Panc1 (cell line): ENCODE measurements around the gene ALG13. TPM values are rescaled to one million over a fixed set of nuclear protein-coding genes. Genes with fewer than 3 reads are reported as not detected.

Experiments used
- ATAC-seq: fragments of 200-7000 bp; cut with Tn5 transposase; 2 replicates; pipeline ENCODE4 v1.9.1; 2020; ENCODE audit warnings: mild to moderate bottlenecking, moderate library complexity
- BruUV-seq: library from RNA; stranded (reverse); fragments of 400-500 nt; replicated peaks from 2 replicates; lab custom pipeline; 2021; lab: Mats Ljungman, UMichigan
- CTCF ChIA-PET: fragments of 300-600 bp; sonication (Branson Sonifier 250); formaldehyde crosslinking; loops from one replicate; lab custom pipeline; 2022; ENCODE audit warnings: antibody characterized with exemption; lab: Charles Lee
- POLR2A ChIA-PET: fragments of 300-600 bp; sonication (Branson Sonifier 250); formaldehyde crosslinking; loops from one replicate; lab custom pipeline; 2022; ENCODE audit warnings: antibody characterized with exemption; lab: Charles Lee
- DNase-seq: peaks from one replicate; pipeline ENCODE4 v3.0.0-alpha.2; 2010; ENCODE audit warnings: low read depth, low spot score
- H3K27ac ChIP-seq: 2 replicates; pipeline ENCODE4 v1.5.1; 2011; ENCODE audit warnings: mild to moderate bottlenecking, low read length, inconsistent platforms
- H3K27me3 ChIP-seq: fragments of 200-500 bp; sonication (Bioruptor generic); 2 replicates; pipeline ENCODE4 v1.6.0; 2014; ENCODE audit warnings: low read length, inconsistent platforms; ENCODE audit not compliant: control insufficient read depth, insufficient read depth
- H3K36me3 ChIP-seq: fragments of 200-500 bp; sonication (Bioruptor generic); 2 replicates; pipeline ENCODE4 v1.5.1; 2014; ENCODE audit warnings: inconsistent platforms, mild to moderate bottlenecking, low read length, moderate library complexity; ENCODE audit not compliant: control insufficient read depth, insufficient read depth
- H3K4me1 ChIP-seq: 2 replicates; pipeline ENCODE4 v1.5.1; 2011; ENCODE audit warnings: inconsistent platforms, mild to moderate bottlenecking, low read length, moderate library complexity; ENCODE audit not compliant: control insufficient read depth, insufficient read depth
- H3K4me3 ChIP-seq, 2 experiments: 2 replicates each; pipeline ENCODE4 v1.5.1; 2011 to 2012; ENCODE audit warnings: low read depth in 2 of 2, low read length in 2 of 2, mild to moderate bottlenecking in 2 of 2, inconsistent platforms in 1 of 2, moderate library complexity in 1 of 2
- H3K9me3 ChIP-seq: fragments of 200-500 bp; sonication (Bioruptor generic); 2 replicates; pipeline ENCODE4 v1.5.1; 2014; ENCODE audit warnings: low read depth, mild to moderate bottlenecking, inconsistent platforms, low read length, moderate library complexity; ENCODE audit not compliant: control insufficient read depth, insufficient read depth
- CTCF ChIP-seq: fragments of 450-650 bp; IDR thresholded peaks from 2 replicates; pipeline ENCODE4 v1.5.1; 2017; ENCODE audit warnings: mild to moderate bottlenecking
- POLR2AphosphoS5 ChIP-seq: IDR thresholded peaks from 2 replicates; pipeline ENCODE4 v1.6.1; 2012; ENCODE audit warnings: mild to moderate bottlenecking, low read depth, low read length, moderate library complexity
- REST ChIP-seq, 2 experiments: IDR thresholded peaks; 2 replicates each; pipeline ENCODE4 v1.6.1; 2011 to 2012; ENCODE audit warnings: low read depth in 2 of 2, control low read depth in 1 of 2, low read length in 1 of 2, mild to moderate bottlenecking in 1 of 2, moderate library complexity in 1 of 2; ENCODE audit not compliant: insufficient read depth in 1 of 2
- SIN3A ChIP-seq: IDR thresholded peaks from 2 replicates; pipeline ENCODE4 v1.6.1; 2012; ENCODE audit warnings: low read depth, mild to moderate bottlenecking, low read length, moderate library complexity, borderline replicate concordance; ENCODE audit not compliant: insufficient read depth
- TCF7L2 ChIP-seq: IDR thresholded peaks from 2 replicates; pipeline ENCODE4 v1.6.1; 2011; ENCODE audit warnings: mild to moderate bottlenecking, low read depth, low read length, inconsistent platforms
- in situ Hi-C: cut with HindIII; loops from 2 replicates; pipeline ENCODE4 v1.10.0; 2016; ENCODE audit warnings: low sequenced_read_pairs, low pct_unique_long_range_greater_than_20kb
- intact Hi-C: fragments of 100-400 bp; cut with micrococcal nuclease; formaldehyde crosslinking; loops from one replicate; pipeline ENCODE4 v1.10.0; 2022; ENCODE audit not compliant: unreplicated experiment
- total RNA-seq: library from RNA; stranded (reverse); gene quantifications from one replicate; pipeline ENCODE4 v1.2.1, GENCODE V29; 2021; ENCODE audit not compliant: unreplicated experiment

Gene ALG13
- total RNA-seq, 1 experiment from 2014 or later: 50.0 TPM

DNA sequence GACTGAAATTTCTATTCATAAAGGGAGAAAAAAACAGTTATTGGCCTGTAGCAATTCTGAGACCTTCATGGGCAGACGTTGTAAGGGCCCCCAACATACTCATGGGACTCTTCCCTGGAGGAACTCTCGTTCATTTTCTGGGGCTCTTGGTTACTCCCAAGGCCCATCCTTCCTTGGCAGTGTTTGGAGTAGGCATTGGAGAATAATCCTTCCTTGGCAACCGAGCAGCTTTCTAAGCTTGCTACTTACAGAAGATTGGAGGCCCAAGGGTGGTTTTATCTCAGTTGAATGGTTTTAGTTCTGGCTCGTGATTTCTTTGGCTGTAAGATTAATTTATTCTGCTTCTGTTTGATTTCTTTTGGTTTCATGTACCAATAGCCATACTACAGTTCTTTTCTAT lies 50.4 kb downstream of the ALG13 start:
- Histone ChIP-seq H3K9me3 (no peaks in the 10 kb centered on the region), H3K4me3 (no peak overlapping the region), H3K36me3 (no peaks in the 10 kb centered on the region), H3K27ac (no peak overlapping the region), H3K27me3 (no peaks in the 10 kb centered on the region), H3K4me1 (no peaks in the 10 kb centered on the region)
- ChIA-PET POLR2A (no interaction called here), CTCF (no interaction called here)
- no TSS peak for BruUV-seq
- in situ Hi-C loops (no loop called here), intact Hi-C loops (no loop called here)
- DNase-seq (no peak), ATAC-seq (no peak)
- no peak for TF ChIP-seq POLR2AphosphoS5
- no peak for TF ChIP-seq CTCF
- no peak for TF ChIP-seq TCF7L2
- TF ChIP-seq SIN3A: no peak
- no peak for TF ChIP-seq REST (IDR thresholded peaks at IDR 0.05; ENCODE audit: insufficient read depth in 1 of 2, low read depth in 2 of 2, low read length in 1 of 2)

- TF ChIP-seq SIN3A (no peak), POLR2AphosphoS5 (no peak), REST (IDR thresholded peaks at IDR 0.05; ENCODE audit: insufficient read depth in 1 of 2, low read depth in 2 of 2, low read length in 1 of 2) (no peak), TCF7L2 (no peak), CTCF (no peak)
- Histone ChIP-seq H3K27me3 (no peaks in the 10 kb centered on the region), H3K27ac (no peak overlapping the region), H3K36me3 (peaks cover 10% of the 10 kb centered on the region), H3K9me3 (no peaks in the 10 kb centered on the region), H3K4me1 (no peaks in the 10 kb centered on the region), H3K4me3 (no peak overlapping the region)
- ChIA-PET CTCF (no interaction called here), POLR2A (no interaction called here)
- ATAC-seq (no peak), DNase-seq (no peak)
- intact Hi-C loops: no loop called here
- no TSS peak for BruUV-seq
- in situ Hi-C loops: no loop called here
Measured at GRCh38 chrX:111736571-111736970, 55.6 kb downstream of the ALG13 start.
